IPS DF 6.9 (cell line): Measurements from ENCODE around the gene PURB.
A peak's percentile ranks its signal among the peaks of the same experiment; 100 is the strongest.

Experiments used
- DNase-seq: peaks from one replicate; pipeline ENCODE4 v3.0.0-alpha.2; 2013; ENCODE audit warnings: low read depth, low spot score
- H3K27ac ChIP-seq: one replicate; pipeline ENCODE4 v1.5.1; 2013; ENCODE audit warnings: low read length, control low read depth
- H3K27me3 ChIP-seq: 2 replicates; pipeline ENCODE4 v1.6.1; 2013; ENCODE audit warnings: mild to moderate bottlenecking, low read length; ENCODE audit not compliant: control insufficient read depth, insufficient read depth
- H3K36me3 ChIP-seq: 2 replicates; pipeline ENCODE4 v1.6.1; 2013; ENCODE audit warnings: low read length; ENCODE audit not compliant: control insufficient read depth, insufficient read depth
- H3K4me1 ChIP-seq: 2 replicates; pipeline ENCODE4 v1.6.1; 2013; ENCODE audit warnings: low read length; ENCODE audit not compliant: control insufficient read depth, insufficient read depth
- H3K4me3 ChIP-seq: 2 replicates; pipeline ENCODE4 v1.5.1; 2013; ENCODE audit warnings: mild to moderate bottlenecking, low read length
- H3K9me3 ChIP-seq: 2 replicates; pipeline ENCODE4 v1.6.1; 2013; ENCODE audit warnings: low read length, inconsistent platforms; ENCODE audit not compliant: control insufficient read depth, insufficient read depth
- WGBS: extraction: QIAGEN DNeasy Blood & Tissue Kit; methylation state at CpG from one replicate; pipeline ENCODE4 v1.1.7; 2013; ENCODE audit warnings: mixed read lengths, missing lambda C conversion rate; ENCODE audit not compliant: insufficient read length, insufficient coverage; 5-methylcytosine and 5-hydroxymethylcytosine counted together

PURB gene

GRCh38 chr7:44891791-44892190 is 6.5 kb upstream of the PURB start:
- H3K36me3 ChIP-seq = no peaks in the 10 kb centered on the region
- WGBS = no CpG with 5 or more reads among the region's 1 CpG
- no peak overlapping the region for H3K27ac ChIP-seq
- DNase-seq = no peak
- H3K27me3 ChIP-seq = no peaks in the 10 kb centered on the region; the same call in 1 of the 2 replicates
- H3K4me1 ChIP-seq = no peaks in the 10 kb centered on the region
- H3K9me3 ChIP-seq = no peaks in the 10 kb centered on the region
- no peak overlapping the region for H3K4me3 ChIP-seq

- WGBS = no CpG with 5 or more reads among the region's 2 CpGs
- Histone ChIP-seq H3K4me3 (no peak overlapping the region), H3K4me1 (no peaks in the 10 kb centered on the region), H3K27ac (no peak overlapping the region), H3K27me3 (no peaks in the 10 kb centered on the region; the same call in 1 of the 2 replicates), H3K36me3 (no peaks in the 10 kb centered on the region), H3K9me3 (no peaks in the 10 kb centered on the region)
- no peak for DNase-seq
Measured at GRCh38 chr7:44891372-44891771, 6.0 kb upstream of the PURB start.

GRCh38 chr7:44889086-44889781 is 3.9 kb upstream of the PURB start:
- Histone ChIP-seq H3K4me1 (no peaks in the 10 kb centered on the region), H3K4me3 (no peak overlapping the region), H3K27ac (no peak overlapping the region), H3K27me3 (no peaks in the 10 kb centered on the region), H3K36me3 (no peaks in the 10 kb centered on the region), H3K9me3 (no peaks in the 10 kb centered on the region)
- no CpG with 5 or more reads among the region's 5 CpGs for WGBS
- DNase-seq = no peak

- no CpG with 5 or more reads among the region's 6 CpGs for WGBS
- Histone ChIP-seq H3K9me3 (no peaks in the 10 kb centered on the region), H3K4me3 (no peak overlapping the region), H3K27me3 (no peaks in the 10 kb centered on the region), H3K27ac (no peak overlapping the region), H3K36me3 (no peaks in the 10 kb centered on the region), H3K4me1 (no peaks in the 10 kb centered on the region)
- no peak for DNase-seq
Measured at GRCh38 chr7:44887293-44887692, 2.0 kb upstream of the PURB start.

- Histone ChIP-seq H3K27ac (no peak overlapping the region), H3K4me1 (no peaks in the 10 kb centered on the region), H3K9me3 (no peaks in the 10 kb centered on the region), H3K4me3 (peak overlapping the region; percentile 63), H3K36me3 (no peaks in the 10 kb centered on the region), H3K27me3 (no peaks in the 10 kb centered on the region)
- no peak for DNase-seq
- WGBS = no CpG with 5 or more reads among the region's 107 CpGs
Measured at GRCh38 chr7:44884621-44885393, 523 bp downstream of the PURB start.

GRCh38 chr7:44883961-44884620 is 1.2 kb downstream of the PURB start:
- DNase-seq = no peak
- Histone ChIP-seq H3K36me3 (no peaks in the 10 kb centered on the region), H3K9me3 (no peaks in the 10 kb centered on the region), H3K27ac (no peak overlapping the region), H3K4me1 (no peaks in the 10 kb centered on the region), H3K4me3 (peak overlapping the region; percentile 63), H3K27me3 (no peaks in the 10 kb centered on the region)
- WGBS = no CpG with 5 or more reads among the region's 24 CpGs

GRCh38 chr7:44882899-44883298 is 2.4 kb downstream of the PURB start:
- no peak for DNase-seq
- Histone ChIP-seq H3K36me3 (no peaks in the 10 kb centered on the region), H3K27ac (no peak overlapping the region), H3K4me1 (no peaks in the 10 kb centered on the region), H3K9me3 (no peaks in the 10 kb centered on the region), H3K4me3 (no peak overlapping the region), H3K27me3 (no peaks in the 10 kb centered on the region)
- WGBS = no CpG with 5 or more reads among the region's 3 CpGs

GRCh38 chr7:44881610-44882009 is 3.7 kb downstream of the PURB start:
- H3K4me1 ChIP-seq = no peaks in the 10 kb centered on the region
- no peak overlapping the region for H3K4me3 ChIP-seq
- H3K36me3 ChIP-seq = no peaks in the 10 kb centered on the region
- no peak overlapping the region for H3K27ac ChIP-seq
- DNase-seq = no peak
- H3K9me3 ChIP-seq = no peaks in the 10 kb centered on the region
- no peaks in the 10 kb centered on the region for H3K27me3 ChIP-seq

- no peak for DNase-seq
- no peaks in the 10 kb centered on the region for H3K9me3 ChIP-seq
- no peak overlapping the region for H3K4me3 ChIP-seq
- no peaks in the 10 kb centered on the region for H3K36me3 ChIP-seq
- no peaks in the 10 kb centered on the region for H3K4me1 ChIP-seq
- H3K27me3 ChIP-seq = no peaks in the 10 kb centered on the region
- no peak overlapping the region for H3K27ac ChIP-seq
- no CpG with 5 or more reads among the region's 1 CpG for WGBS
Measured at GRCh38 chr7:44881066-44881600, 4.2 kb downstream of the PURB start.

- Histone ChIP-seq H3K27me3 (no peaks in the 10 kb centered on the region), H3K36me3 (no peaks in the 10 kb centered on the region), H3K27ac (no peak overlapping the region), H3K9me3 (no peaks in the 10 kb centered on the region), H3K4me3 (no peak overlapping the region), H3K4me1 (no peaks in the 10 kb centered on the region)
- no peak for DNase-seq
- no CpG with 5 or more reads among the region's 4 CpGs for WGBS
Measured at GRCh38 chr7:44880317-44881018, 4.9 kb downstream of the PURB start.
